Neural cell (in vitro differentiated cells): ENCODE measurements around the gene TFR2. TPM values are rescaled to one million over a fixed set of nuclear protein-coding genes. Genes with fewer than 3 reads are reported as not detected.

ENCODE experiments used
- H2AFZ ChIP-seq: fragments of 200-600, 300-800 bp; sonication (generic), shearing (Covaris generic); 2 replicates; pipeline ENCODE4 v1.6.0; 2014; ENCODE audit warnings: low read depth, mild to moderate bottlenecking, antibody characterized with exemption, low read length, moderate library complexity
- H3F3A ChIP-seq: fragments of 200-600 bp; shearing (Covaris generic); 2 replicates; pipeline ENCODE4 v1.6.1; 2016; ENCODE audit warnings: mild to moderate bottlenecking, moderate library complexity, mixed read lengths, antibody characterized with exemption, low read length; ENCODE audit not compliant: insufficient read depth, poor library complexity, severe bottlenecking
- H3K27ac ChIP-seq: fragments of 200-600, 300-800 bp; sonication (generic), shearing (Covaris generic); 2 replicates; pipeline ENCODE4 v1.5.1; 2014; ENCODE audit warnings: mild to moderate bottlenecking, low read length, moderate library complexity
- H3K27me3 ChIP-seq: fragments of 300-800, 200-600 bp; sonication (generic), shearing (Covaris generic); 2 replicates; pipeline ENCODE4 v1.6.0; 2014; ENCODE audit warnings: mild to moderate bottlenecking, low read depth, low read length, moderate library complexity; ENCODE audit not compliant: insufficient read depth
- H3K36me3 ChIP-seq: fragments of 300-800, 200-600 bp; sonication (generic), shearing (Covaris generic); 2 replicates; pipeline ENCODE4 v1.5.1; 2014; ENCODE audit warnings: mild to moderate bottlenecking, antibody characterized with exemption, low read length, moderate library complexity; ENCODE audit not compliant: insufficient read depth
- H3K4me2 ChIP-seq: fragments of 300-800, 200-600 bp; sonication (generic), shearing (Covaris generic); 2 replicates; pipeline ENCODE4 v1.6.0; 2014; ENCODE audit warnings: mild to moderate bottlenecking, low read length
- H3K4me3 ChIP-seq: fragments of 300-800, 200-600 bp; sonication (generic), shearing (Covaris generic); 2 replicates; pipeline ENCODE4 v1.5.1; 2014; ENCODE audit warnings: mild to moderate bottlenecking, low read length, moderate library complexity
- H3K79me2 ChIP-seq: fragments of 200-600 bp; shearing (Covaris generic); replicated peaks from 2 replicates; pipeline ENCODE4 v1.6.0; 2014; ENCODE audit warnings: mild to moderate bottlenecking, low read length, moderate library complexity; ENCODE audit not compliant: insufficient read depth
- H3K9ac ChIP-seq: fragments of 300-800, 200-600 bp; sonication (generic), shearing (Covaris generic); 2 replicates; pipeline ENCODE4 v1.6.1; 2016; ENCODE audit warnings: mild to moderate bottlenecking, low read length, mixed read lengths
- H3K9me2 ChIP-seq: fragments of 200-600 bp; shearing (Covaris generic); 2 replicates; pipeline ENCODE4 v1.6.1; 2016; ENCODE audit warnings: mild to moderate bottlenecking, low read length, mixed read lengths; ENCODE audit not compliant: insufficient read depth
- H3K9me3 ChIP-seq: fragments of 200-600, 300-800 bp; sonication (generic), shearing (Covaris generic); 2 replicates; pipeline ENCODE4 v1.6.1; 2016; ENCODE audit warnings: mild to moderate bottlenecking, mixed run types, low read length, moderate library complexity, mixed read lengths
- H4K20me1 ChIP-seq: fragments of 200-600 bp; shearing (Covaris generic); 2 replicates; pipeline ENCODE4 v1.6.1; 2016; ENCODE audit warnings: mild to moderate bottlenecking, mixed run types; ENCODE audit not compliant: insufficient read depth
- EP300 ChIP-seq: fragments of 450-650 bp; conservative IDR thresholded peaks from 2 replicates; pipeline ENCODE4 v1.6.1; 2014; ENCODE audit warnings: antibody characterized with exemption, mild to moderate bottlenecking, moderate library complexity; ENCODE audit not compliant: poor library complexity, severe bottlenecking
- EZH2 ChIP-seq: fragments of 200-600, 300-800 bp; shearing (Covaris generic), sonication (generic); IDR thresholded peaks from 2 replicates; pipeline ENCODE4 v1.6.1; 2014; ENCODE audit warnings: antibody characterized with exemption, low read length, borderline replicate concordance, mild to moderate bottlenecking; ENCODE audit not compliant: insufficient read depth, poor library complexity, severe bottlenecking
- MXI1 ChIP-seq: fragments of 450-650 bp; conservative IDR thresholded peaks from 2 replicates; pipeline ENCODE4 v1.6.1; 2014; ENCODE audit warnings: antibody characterized with exemption, mild to moderate bottlenecking; ENCODE audit not compliant: poor library complexity, severe bottlenecking
- POLR2AphosphoS5 ChIP-seq: IDR thresholded peaks from 2 replicates; pipeline ENCODE4 v1.6.1; 2012
- RAD21 ChIP-seq: fragments of 450-650 bp; conservative IDR thresholded peaks from 2 replicates; pipeline ENCODE4 v1.6.1; 2014; ENCODE audit warnings: antibody characterized with exemption, mild to moderate bottlenecking, moderate library complexity
- SMC3 ChIP-seq: fragments of 450-650 bp; conservative IDR thresholded peaks from 2 replicates; pipeline ENCODE4 v1.6.1; 2014; ENCODE audit warnings: antibody characterized with exemption, mild to moderate bottlenecking, moderate library complexity; ENCODE audit not compliant: poor library complexity
- TAF1 ChIP-seq: IDR thresholded peaks from 2 replicates; pipeline ENCODE4 v1.6.1; 2012; ENCODE audit warnings: low read depth
- polyA plus RNA-seq: library from polyadenylated mRNA; depleted of rRNA; stranded (reverse); fragments of >200 nt; gene quantifications from 2 replicates; pipeline ENCODE4 v1.2.3, GENCODE V29; 2014
- TF ChIP-seq, protein P1 (sequence below): IDR thresholded peaks from 2 replicates; pipeline ENCODE4 v1.6.1; 2012; ENCODE audit warnings: borderline replicate concordance
- TF ChIP-seq, protein P2 (sequence below): fragments of 450-650 bp; IDR thresholded peaks from 2 replicates; pipeline ENCODE4 v1.5.1; 2014; ENCODE audit warnings: antibody characterized with exemption, mild to moderate bottlenecking, moderate library complexity; ENCODE audit not compliant: poor library complexity, severe bottlenecking

Gene TFR2
- polyA plus RNA-seq, 1 donor from 2014 or later, result 21.0 TPM

DNA sequence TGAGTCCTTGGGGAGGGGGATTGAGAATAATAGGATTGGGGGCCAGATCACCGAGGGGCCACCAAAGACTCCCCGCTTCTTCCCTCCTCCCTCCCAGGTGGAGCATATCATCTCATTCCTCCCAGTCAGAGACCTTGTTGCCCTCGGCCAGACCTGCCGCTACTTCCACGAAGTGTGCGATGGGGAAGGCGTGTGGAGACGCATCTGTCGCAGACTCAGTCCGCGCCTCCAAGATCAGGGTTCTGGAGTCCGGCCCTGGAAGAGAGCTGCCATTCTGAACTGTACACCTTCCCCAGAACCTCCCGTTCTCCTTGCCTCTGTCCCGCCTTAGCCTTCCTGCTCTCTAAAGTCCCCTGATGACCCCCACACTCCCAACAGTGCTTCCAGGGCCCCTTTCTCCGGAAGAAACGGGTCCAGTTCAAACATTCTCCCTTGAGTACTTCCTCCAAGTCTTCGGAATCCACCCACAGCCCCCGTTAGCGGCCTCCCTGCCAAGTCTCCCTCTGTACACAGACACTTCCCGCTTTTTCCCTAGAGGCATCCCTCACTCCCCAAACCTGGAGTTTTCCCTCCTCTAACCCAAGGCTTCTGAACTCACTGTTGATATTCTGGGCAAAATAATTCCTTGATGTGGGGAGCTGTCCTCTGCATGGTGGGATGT lies 51.1 kb downstream of the TFR2 start:
- Histone ChIP-seq H3F3A (no peaks in the 10 kb centered on the region), H3K79me2 (peaks cover 6% of the 10 kb centered on the region), H3K9me3 (no peaks in the 10 kb centered on the region), H3K27ac (no peak overlapping the region), H3K36me3 (no peaks in the 10 kb centered on the region), H4K20me1 (no peaks in the 10 kb centered on the region), H3K4me2 (no peak overlapping the region), H3K4me3 (no peak overlapping the region), H3K9ac (no peak overlapping the region), H2AFZ (no peak overlapping the region), H3K9me2 (no peaks in the 10 kb centered on the region), H3K27me3 (no peaks in the 10 kb centered on the region)
- no peak for TF ChIP-seq EZH2
- no peak for TF ChIP-seq RAD21
- TF ChIP-seq, protein P1, sequence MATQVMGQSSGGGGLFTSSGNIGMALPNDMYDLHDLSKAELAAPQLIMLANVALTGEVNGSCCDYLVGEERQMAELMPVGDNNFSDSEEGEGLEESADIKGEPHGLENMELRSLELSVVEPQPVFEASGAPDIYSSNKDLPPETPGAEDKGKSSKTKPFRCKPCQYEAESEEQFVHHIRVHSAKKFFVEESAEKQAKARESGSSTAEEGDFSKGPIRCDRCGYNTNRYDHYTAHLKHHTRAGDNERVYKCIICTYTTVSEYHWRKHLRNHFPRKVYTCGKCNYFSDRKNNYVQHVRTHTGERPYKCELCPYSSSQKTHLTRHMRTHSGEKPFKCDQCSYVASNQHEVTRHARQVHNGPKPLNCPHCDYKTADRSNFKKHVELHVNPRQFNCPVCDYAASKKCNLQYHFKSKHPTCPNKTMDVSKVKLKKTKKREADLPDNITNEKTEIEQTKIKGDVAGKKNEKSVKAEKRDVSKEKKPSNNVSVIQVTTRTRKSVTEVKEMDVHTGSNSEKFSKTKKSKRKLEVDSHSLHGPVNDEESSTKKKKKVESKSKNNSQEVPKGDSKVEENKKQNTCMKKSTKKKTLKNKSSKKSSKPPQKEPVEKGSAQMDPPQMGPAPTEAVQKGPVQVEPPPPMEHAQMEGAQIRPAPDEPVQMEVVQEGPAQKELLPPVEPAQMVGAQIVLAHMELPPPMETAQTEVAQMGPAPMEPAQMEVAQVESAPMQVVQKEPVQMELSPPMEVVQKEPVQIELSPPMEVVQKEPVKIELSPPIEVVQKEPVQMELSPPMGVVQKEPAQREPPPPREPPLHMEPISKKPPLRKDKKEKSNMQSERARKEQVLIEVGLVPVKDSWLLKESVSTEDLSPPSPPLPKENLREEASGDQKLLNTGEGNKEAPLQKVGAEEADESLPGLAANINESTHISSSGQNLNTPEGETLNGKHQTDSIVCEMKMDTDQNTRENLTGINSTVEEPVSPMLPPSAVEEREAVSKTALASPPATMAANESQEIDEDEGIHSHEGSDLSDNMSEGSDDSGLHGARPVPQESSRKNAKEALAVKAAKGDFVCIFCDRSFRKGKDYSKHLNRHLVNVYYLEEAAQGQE, result no peak
- no peak for TF ChIP-seq TAF1
- TF ChIP-seq SMC3, result no peak
- no peak for TF ChIP-seq EP300
- no peak for TF ChIP-seq MXI1
- TF ChIP-seq, protein P2, sequence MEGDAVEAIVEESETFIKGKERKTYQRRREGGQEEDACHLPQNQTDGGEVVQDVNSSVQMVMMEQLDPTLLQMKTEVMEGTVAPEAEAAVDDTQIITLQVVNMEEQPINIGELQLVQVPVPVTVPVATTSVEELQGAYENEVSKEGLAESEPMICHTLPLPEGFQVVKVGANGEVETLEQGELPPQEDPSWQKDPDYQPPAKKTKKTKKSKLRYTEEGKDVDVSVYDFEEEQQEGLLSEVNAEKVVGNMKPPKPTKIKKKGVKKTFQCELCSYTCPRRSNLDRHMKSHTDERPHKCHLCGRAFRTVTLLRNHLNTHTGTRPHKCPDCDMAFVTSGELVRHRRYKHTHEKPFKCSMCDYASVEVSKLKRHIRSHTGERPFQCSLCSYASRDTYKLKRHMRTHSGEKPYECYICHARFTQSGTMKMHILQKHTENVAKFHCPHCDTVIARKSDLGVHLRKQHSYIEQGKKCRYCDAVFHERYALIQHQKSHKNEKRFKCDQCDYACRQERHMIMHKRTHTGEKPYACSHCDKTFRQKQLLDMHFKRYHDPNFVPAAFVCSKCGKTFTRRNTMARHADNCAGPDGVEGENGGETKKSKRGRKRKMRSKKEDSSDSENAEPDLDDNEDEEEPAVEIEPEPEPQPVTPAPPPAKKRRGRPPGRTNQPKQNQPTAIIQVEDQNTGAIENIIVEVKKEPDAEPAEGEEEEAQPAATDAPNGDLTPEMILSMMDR, result no peak
- no peak for TF ChIP-seq POLR2AphosphoS5

DNA sequence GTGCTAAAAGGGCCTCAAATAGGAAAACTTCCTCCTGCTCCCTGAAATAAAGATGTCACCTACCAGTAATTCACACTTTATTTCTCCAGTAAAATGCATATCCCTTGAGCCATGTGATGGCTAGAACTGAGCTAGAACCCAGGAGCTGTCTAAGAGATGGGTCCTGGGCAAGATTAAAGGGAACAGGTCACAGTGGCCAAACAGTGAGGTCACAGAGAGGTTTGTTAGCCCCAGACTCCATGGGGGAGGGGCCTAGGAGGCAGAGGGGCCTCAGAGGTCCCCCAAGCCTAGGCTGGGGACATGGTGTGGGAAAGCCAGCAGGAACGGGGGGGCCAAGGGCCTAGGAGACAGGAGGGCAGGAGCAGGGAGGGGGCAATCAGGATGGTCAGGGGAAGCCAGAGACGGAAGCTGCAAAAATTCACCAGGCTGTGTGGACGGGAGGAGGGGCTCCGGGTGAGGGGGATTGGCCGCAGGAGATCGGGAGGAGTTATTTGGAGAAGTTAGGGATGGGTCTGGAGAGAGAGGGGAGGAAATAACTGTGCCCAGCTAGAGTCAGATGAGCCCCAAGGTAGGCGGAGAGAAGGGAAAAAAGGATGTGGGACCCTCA lies 51.9 kb downstream of the TFR2 start:
- no peak for TF ChIP-seq TAF1
- no peak for TF ChIP-seq EP300
- TF ChIP-seq, protein P2, result no peak
- TF ChIP-seq RAD21, result no peak
- TF ChIP-seq POLR2AphosphoS5, result no peak
- no peak for TF ChIP-seq MXI1
- TF ChIP-seq SMC3, result no peak
- TF ChIP-seq EZH2, result no peak
- TF ChIP-seq, protein P1, result no peak
- Histone ChIP-seq H3K4me3 (no peak overlapping the region), H3K9me2 (no peaks in the 10 kb centered on the region), H3F3A (no peaks in the 10 kb centered on the region), H4K20me1 (no peaks in the 10 kb centered on the region), H3K27me3 (no peaks in the 10 kb centered on the region), H3K9me3 (no peaks in the 10 kb centered on the region), H3K36me3 (no peaks in the 10 kb centered on the region), H3K9ac (no peak overlapping the region), H3K27ac (no peak overlapping the region), H3K79me2 (peaks cover 14% of the 10 kb centered on the region), H2AFZ (no peak overlapping the region), H3K4me2 (no peak overlapping the region)
